ENCODE measurements around the gene BCKDHB. TPM values are rescaled to one million over a fixed set of nuclear protein-coding genes. Genes with fewer than 3 reads are reported as not detected.

Gene BCKDHB
- total and polyA plus RNA-seq, 2 of the 4 experiments (the other 2 are of a cell fraction) = 11.2 to 11.8 TPM

DNA sequence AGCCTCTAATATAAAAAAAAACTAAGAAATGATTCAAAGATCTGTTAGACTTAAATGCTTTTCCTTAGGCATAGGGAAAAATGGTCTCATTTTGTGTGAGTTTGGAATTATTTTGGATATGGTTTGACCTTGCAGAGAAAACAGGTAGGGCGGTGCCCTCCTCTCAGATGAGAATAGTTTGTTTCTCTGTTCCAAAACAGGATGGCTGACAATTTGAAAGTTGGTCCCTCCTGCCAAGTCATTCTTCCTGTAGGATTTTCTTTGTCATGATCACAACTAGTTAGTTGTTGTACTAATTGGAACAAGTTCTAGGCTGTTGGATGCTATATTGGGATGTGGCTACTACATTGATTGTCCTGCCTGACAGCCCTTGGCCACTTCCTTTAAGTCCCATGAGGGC, 108.6 kb downstream of the BCKDHB start:
- no peak overlapping the region for H2AFZ ChIP-seq (replicated peaks; ENCODE audit: low read length, poor library complexity)
- CTCF ChIA-PET = interaction anchor here (1.6 to 1.8 kb wide), 2 partner anchors 210 to 528 kb away, joined by 5 to 6 read pairs; no protein-coding TSS in a partner anchor
- intact Hi-C loops (cut with micrococcal nuclease) = loop anchor here (2.0 to 10.0 kb wide), 3 partner anchors 210 to 1538 kb away; partner anchors contain the start of gene TENT5A

More for the DNA sequence above, 108.6 kb downstream of the BCKDHB start:
- WGBS, 2 experiments (ENCODE audit: extremely low coverage in 2 of 2, insufficient read length in 1 of 2) = no CpG with 5 or more reads among the region's 1 CpG
- Histone ChIP-seq H3K18ac (ENCODE audit: low read depth, low read length) (peak overlapping the region; percentile 44; the same call in 1 of the 2 replicates), H4K8ac (ENCODE audit: low read depth in 2 of 2, low read length in 2 of 2) (peak overlapping the region in 1 of 2 experiments; percentile 64; a peak in 1 of 4 replicates), H4K20me1 (ENCODE audit: insufficient read depth, low read length) (no peaks in the 10 kb centered on the region), H4K91ac (ENCODE audit: insufficient read depth, low read depth, low read length) (no peak overlapping the region; the same call in 1 of the 2 replicates), H3K27ac (ENCODE audit: insufficient read depth, low read length) (no peak overlapping the region), H2AK9ac (replicated peaks; ENCODE audit: low read depth, low read length, poor library complexity) (no peak overlapping the region), H3K14ac (replicated peaks; ENCODE audit: low read depth, low read length) (0 out of 2 replicates have a peak overlapping the region, but pooled peaks have one; percentile 25), H3K4me2 (ENCODE audit: low read depth, low read length) (no peak overlapping the region), H3K4ac (ENCODE audit: low read depth, low read length) (0 out of 2 replicates have a peak overlapping the region, but pooled peaks have one; percentile 19), H3K36me3 (ENCODE audit: control insufficient read depth, insufficient read depth, low read length) (no peaks in the 10 kb centered on the region), H3K23ac (ENCODE audit: low read depth, low read length) (0 out of 2 replicates have a peak overlapping the region, but pooled peaks have one; percentile 17), H4K5ac (ENCODE audit: low read depth, low read length) (no peak overlapping the region), H2BK20ac (ENCODE audit: low read depth, low read length) (peak overlapping the region; percentile 69; the same call in 1 of the 2 replicates), H3K79me1 (ENCODE audit: low read depth in 1 of 2, low read length in 2 of 2) (no peaks in the 10 kb centered on the region), H3K9ac (ENCODE audit: low read depth, low read length) (no peak overlapping the region), H2BK15ac (ENCODE audit: low read depth, low read length) (no peak overlapping the region), H2BK120ac (ENCODE audit: low read depth, low read length) (0 out of 2 replicates have a peak overlapping the region, but pooled peaks have one; percentile 14), H3K4me3 (ENCODE audit: insufficient read depth, low read depth, low read length) (no peak overlapping the region), H2AK5ac (ENCODE audit: low read depth, low read length) (peak overlapping the region; percentile 11; the same call in 1 of the 2 replicates), H3K9me1 (ENCODE audit: insufficient read depth, low read length) (peaks cover 3% of the 10 kb centered on the region), H2BK5ac (ENCODE audit: low read depth, low read length, poor library complexity, severe bottlenecking) (no peak overlapping the region), H3K56ac (ENCODE audit: extremely low read depth, insufficient read depth, low read length) (no peak overlapping the region), H3K9me3 (ENCODE audit: control insufficient read depth, insufficient read depth, low read length) (no peaks in the 10 kb centered on the region), H3K4me1 (ENCODE audit: control insufficient read depth, insufficient read depth, low read length) (peaks cover 2% of the 10 kb centered on the region; the same call in 1 of the 2 replicates), H3K27me3 (ENCODE audit: control insufficient read depth, insufficient read depth, low read length) (no peaks in the 10 kb centered on the region)
- ATAC-seq (ENCODE audit: low read depth) (no peak), DNase-seq (no peak)
- TF ChIP-seq NFE2L2 (IDR thresholded peaks at IDR 0.05; ENCODE audit: low read depth, low read length) (no peak), RAD21 (IDR thresholded peaks at IDR 0.05; ENCODE audit: low read length) (no peak), RFX5 (IDR thresholded peaks at IDR 0.05; ENCODE audit: low read depth, low read length) (no peak), CEBPB (IDR thresholded peaks at IDR 0.05; ENCODE audit: low read depth, low read length) (no peak), BHLHE40 (IDR thresholded peaks at IDR 0.05; ENCODE audit: low read depth, low read length) (no peak), RCOR1 (IDR thresholded peaks at IDR 0.05; ENCODE audit: insufficient replicate concordance, low read length) (no peak), SMC3 (IDR thresholded peaks at IDR 0.05; ENCODE audit: low read depth, low read length) (no peak), CHD1 (IDR thresholded peaks at IDR 0.05; ENCODE audit: low read depth, low read length) (no peak), MXI1 (IDR thresholded peaks at IDR 0.05; ENCODE audit: borderline replicate concordance, low read depth, low read length) (no peak), POLR2A (IDR thresholded peaks at IDR 0.05; ENCODE audit: low read depth, low read length) (no peak), MAFK (IDR thresholded peaks at IDR 0.05; ENCODE audit: low read depth, low read length) (no peak), FOS (IDR thresholded peaks at IDR 0.05; ENCODE audit: low read depth, low read length) (no peak), MAZ (IDR thresholded peaks at IDR 0.05; ENCODE audit: borderline replicate concordance, low read depth, low read length) (no peak)
- TF ChIP-seq, protein P1, sequence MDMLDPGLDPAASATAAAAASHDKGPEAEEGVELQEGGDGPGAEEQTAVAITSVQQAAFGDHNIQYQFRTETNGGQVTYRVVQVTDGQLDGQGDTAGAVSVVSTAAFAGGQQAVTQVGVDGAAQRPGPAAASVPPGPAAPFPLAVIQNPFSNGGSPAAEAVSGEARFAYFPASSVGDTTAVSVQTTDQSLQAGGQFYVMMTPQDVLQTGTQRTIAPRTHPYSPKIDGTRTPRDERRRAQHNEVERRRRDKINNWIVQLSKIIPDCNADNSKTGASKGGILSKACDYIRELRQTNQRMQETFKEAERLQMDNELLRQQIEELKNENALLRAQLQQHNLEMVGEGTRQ (IDR thresholded peaks at IDR 0.05; ENCODE audit: low read depth, low read length) = no peak
- TF ChIP-seq, protein P2, sequence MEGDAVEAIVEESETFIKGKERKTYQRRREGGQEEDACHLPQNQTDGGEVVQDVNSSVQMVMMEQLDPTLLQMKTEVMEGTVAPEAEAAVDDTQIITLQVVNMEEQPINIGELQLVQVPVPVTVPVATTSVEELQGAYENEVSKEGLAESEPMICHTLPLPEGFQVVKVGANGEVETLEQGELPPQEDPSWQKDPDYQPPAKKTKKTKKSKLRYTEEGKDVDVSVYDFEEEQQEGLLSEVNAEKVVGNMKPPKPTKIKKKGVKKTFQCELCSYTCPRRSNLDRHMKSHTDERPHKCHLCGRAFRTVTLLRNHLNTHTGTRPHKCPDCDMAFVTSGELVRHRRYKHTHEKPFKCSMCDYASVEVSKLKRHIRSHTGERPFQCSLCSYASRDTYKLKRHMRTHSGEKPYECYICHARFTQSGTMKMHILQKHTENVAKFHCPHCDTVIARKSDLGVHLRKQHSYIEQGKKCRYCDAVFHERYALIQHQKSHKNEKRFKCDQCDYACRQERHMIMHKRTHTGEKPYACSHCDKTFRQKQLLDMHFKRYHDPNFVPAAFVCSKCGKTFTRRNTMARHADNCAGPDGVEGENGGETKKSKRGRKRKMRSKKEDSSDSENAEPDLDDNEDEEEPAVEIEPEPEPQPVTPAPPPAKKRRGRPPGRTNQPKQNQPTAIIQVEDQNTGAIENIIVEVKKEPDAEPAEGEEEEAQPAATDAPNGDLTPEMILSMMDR (conservative IDR thresholded peaks at IDR 0.05; ENCODE audit: low read depth, low read length) = no peak
- TF ChIP-seq, protein P3, sequence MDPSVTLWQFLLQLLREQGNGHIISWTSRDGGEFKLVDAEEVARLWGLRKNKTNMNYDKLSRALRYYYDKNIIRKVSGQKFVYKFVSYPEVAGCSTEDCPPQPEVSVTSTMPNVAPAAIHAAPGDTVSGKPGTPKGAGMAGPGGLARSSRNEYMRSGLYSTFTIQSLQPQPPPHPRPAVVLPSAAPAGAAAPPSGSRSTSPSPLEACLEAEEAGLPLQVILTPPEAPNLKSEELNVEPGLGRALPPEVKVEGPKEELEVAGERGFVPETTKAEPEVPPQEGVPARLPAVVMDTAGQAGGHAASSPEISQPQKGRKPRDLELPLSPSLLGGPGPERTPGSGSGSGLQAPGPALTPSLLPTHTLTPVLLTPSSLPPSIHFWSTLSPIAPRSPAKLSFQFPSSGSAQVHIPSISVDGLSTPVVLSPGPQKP (IDR thresholded peaks at IDR 0.05; ENCODE audit: borderline replicate concordance, low read depth, low read length) = no peak
- BruUV-seq (replicated peaks) = no TSS peak
- in situ Hi-C loops (cut with MboI; ENCODE audit: low sequenced_read_pairs) (loop anchor here (10.0 to 25.0 kb wide), 2 partner anchors 1540 to 1797 kb away; partner anchors contain the start of gene TENT5A), dilution Hi-C loops (cut with HindIII; ENCODE audit: low sequenced_read_pairs, unreplicated experiment) (no loop called here)
- POLR2A ChIA-PET (ENCODE audit: unreplicated experiment) = no interaction called here

Measured in IMR-90 (cell line).